ENCODE results near the gene SPC24.
"Not testable (repeated sequence)": the region's sequence is repeated elsewhere in the genome, so short reads cannot be mapped to it uniquely, and the experiment has no call there.

SPC24 gene

DNA sequence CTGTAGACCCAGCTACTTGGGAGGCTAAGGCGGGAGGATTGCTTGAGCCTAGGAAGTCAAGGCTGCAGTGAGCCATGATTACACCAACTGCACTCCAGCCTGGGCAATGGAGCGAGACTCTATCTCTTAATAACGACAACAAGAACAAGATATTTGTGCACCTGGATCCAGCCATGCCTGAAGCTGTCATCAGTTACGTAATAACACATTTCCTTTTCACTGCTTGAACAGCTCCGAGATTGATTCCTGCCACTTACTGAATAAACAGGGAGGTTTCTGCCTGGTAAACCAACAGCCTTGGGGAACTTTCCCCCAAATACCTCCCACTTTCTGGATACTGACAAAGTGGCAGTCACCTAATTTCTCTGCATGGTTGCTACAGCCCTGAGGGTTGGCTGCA is 36.4 kb upstream of the SPC24 start:
- no peak for DNase-seq (ENCODE audit: low spot score)

DNA sequence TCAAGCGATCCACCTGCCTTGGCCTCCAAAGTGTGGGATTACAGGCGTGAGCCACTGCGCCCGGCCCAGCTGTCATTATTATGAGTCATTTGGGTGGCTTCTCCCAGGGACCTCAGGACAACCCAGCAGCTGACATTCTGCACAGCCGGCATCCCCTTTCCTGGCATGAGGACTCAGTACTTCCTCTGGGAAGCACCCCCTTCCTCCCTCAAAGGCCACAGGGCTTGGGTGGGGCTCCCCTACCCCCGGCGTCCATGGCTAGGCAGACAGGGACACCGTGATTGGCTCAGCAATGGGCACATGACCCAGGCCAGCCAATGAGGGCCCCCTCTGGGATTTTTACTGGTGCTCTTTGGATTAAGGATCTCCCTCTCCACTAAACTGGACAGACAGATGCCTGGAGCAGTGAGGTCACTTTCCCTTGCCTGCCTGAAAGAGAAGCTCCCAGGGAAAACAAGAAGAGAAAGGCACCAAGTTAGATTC is 35.7 kb upstream of the SPC24 start:
- DNase-seq (ENCODE audit: low spot score): no peak

DNA sequence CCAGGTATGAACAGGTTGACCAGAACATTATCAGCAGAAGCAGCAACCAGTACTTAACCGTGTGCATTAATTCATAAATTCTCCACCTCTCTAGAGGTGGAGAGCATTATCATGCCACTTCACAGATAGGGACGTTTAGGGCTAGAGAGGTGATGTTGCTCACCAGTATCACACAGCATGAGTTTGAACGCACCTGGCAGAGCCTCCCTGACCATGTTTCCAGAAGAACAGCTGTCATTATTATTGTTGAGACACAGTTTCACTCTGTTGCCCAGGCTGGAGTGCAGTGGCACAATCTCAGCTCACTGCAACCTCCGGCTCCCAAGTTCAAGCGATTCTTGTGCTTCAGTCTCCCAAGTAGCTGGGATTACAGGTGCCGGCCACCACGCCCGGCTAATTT is 34.9 kb upstream of the SPC24 start:
- DNase-seq (ENCODE audit: low spot score): no peak

DNA sequence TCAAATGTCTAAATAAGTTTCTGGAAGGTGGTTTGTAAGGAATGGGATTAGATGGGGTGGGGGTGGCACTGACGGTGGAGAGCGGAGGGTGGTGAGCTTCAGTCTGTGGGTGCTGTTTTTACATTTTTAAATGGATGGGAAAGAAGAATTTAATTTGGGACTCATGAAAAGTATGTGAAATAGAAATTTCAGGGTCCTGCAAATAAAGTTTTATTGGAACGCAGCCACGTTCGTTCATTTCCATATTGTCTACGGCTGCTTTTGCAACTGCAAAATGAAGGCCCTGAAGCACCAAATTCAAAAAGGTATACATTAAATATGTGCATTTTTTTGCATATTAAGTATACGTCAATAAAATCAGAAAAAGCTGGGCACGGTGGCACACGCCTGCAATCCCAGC is 31.9 kb upstream of the SPC24 start:
- no peak for DNase-seq (ENCODE audit: low spot score)

DNA sequence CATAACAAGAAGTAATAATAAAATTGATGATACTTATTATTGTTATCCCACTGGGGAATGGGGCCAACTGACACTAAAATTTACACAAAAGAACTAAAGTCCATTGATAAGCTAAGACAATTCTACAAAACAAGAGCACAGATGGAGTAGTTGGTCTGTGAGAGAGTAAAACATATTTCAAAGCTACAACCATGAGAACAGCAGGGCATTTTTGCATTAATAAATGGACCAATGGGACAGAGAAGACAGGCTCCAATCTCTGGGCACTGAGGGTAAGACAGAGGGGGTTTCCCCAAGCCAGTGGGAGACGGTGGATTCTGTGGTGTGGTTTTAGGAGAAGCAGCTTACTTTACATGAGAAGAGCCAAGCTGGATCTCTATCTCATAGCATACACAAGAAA is 27.4 kb upstream of the SPC24 start:
- DNase-seq (ENCODE audit: low spot score): no peak

DNA sequence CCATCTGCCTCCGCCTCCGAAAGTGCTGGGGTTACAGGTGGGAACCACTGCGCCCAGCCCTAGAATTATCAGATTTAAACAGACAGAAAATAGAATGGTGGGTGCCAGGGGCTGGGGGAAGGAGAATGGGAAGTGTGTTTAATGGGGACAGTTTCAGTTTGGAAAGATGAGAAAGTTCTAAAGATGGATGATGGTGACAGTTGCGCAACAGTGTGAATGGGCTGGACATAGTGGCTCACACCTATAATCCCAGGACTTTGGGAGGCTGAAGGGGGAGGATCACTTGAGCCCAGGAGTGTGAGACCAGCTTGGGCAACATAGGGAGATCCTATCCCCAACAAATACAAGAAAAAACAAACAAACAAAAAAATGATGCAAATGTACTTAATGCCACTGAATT is 25.9 kb upstream of the SPC24 start:
- no peak for DNase-seq (ENCODE audit: low spot score)

DNA sequence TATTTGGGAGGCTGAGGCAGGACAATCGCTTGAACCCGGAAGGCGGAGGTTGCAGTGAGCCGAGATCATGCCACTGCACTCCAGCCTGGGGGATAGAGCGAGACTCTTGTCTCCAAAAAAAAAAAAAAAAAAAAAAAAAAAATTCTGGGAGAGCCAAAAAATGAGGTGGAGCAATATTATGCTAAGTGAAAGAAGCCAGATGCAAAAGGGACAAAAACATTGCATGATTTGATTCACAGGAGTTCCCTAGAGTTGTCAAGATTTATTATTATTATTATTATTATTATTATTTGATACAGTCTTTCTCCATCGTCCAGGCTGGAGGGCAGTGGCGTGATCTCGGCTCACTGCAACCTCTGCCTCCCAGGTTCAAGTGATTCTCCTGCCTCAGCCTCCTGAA is 25.4 kb upstream of the SPC24 start:
- DNase-seq (ENCODE audit: low spot score): not testable (repeated sequence)

DNA sequence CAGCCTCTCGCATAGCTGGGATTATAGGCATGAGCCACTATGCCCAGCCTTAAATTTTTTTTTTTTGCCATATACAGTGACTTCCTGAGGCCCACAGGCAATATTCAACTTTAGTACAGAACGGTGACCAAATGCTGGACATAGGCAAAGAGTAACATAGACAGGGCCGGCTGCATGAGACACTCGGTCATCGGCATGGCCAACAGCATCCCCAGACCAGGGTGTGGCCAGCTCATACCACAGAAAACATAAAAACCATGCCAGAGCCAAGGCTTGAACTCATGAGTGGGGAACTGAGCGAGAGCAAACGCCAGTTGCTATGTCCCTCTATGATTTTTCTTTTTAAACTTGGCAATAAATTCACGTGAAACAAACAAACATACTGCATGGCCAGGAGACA is 24.8 kb upstream of the SPC24 start:
- DNase-seq (ENCODE audit: low spot score): no peak

DNA sequence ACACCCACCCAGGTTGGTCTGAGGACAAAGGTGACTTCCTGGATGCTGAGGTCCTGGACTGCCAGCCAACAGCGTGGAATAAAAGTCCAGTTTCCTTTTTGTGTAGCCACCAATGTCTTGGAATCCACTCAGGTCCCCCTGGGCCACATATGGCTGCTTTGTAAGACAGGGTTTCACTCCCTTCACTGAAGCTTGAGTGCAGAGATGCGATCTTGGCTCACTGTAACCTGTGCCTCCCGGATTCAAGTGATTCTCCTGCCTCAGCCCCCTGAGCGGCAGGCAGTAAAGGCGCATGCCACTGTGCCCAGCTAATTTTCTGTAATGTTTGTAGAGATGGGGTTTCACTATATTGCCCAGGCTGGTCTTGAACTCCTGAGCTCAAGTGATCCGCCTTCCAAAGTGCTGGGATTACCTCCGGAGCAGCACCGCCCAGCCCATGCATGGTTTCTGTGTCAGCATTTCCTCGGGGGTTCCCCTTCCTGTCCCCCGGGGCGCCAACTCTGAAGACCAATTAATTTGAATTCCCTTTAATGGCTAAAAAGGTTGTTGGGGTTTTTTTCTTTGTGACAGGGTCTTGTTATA is 24.2 kb upstream of the SPC24 start:
- no peak for DNase-seq (ENCODE audit: low spot score)

DNA sequence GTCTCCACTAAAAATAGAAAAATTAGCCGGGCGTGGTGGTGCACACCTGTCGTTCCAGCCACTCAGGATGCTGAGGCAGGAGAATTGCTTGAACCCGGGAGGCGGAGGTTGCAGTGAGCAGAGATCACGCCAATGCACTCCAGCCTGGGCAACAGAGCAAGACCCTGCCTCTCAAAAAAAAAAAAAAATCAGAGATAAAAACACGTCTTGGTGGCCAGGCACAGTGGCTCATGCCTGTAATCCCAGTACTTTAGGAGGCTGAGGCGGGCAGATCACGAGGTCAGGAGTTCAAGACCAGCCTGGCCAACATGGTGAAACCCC is 23.5 kb upstream of the SPC24 start:
- DNase-seq (ENCODE audit: low spot score): not testable (repeated sequence)

DNA sequence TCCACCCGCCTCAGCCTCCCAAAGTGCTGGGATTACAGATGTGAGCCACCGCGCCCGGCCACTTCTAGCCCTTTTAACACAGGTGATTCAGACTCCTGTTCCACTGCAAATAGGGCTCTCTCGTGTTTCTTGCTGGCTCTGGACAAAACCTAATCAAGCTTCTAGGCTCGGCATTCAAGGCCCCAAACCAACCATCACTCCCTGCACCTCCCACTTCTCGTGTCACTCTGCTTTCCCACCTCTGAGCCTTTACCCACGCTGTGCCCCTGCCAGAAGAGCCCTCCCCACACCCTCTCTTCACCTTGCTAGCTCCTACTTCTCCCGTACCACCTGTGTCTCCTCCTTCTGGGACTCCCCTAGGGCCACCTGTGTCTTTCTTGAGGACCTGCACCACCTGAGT is 22.0 kb upstream of the SPC24 start:
- no peak for DNase-seq (ENCODE audit: low spot score)

DNA sequence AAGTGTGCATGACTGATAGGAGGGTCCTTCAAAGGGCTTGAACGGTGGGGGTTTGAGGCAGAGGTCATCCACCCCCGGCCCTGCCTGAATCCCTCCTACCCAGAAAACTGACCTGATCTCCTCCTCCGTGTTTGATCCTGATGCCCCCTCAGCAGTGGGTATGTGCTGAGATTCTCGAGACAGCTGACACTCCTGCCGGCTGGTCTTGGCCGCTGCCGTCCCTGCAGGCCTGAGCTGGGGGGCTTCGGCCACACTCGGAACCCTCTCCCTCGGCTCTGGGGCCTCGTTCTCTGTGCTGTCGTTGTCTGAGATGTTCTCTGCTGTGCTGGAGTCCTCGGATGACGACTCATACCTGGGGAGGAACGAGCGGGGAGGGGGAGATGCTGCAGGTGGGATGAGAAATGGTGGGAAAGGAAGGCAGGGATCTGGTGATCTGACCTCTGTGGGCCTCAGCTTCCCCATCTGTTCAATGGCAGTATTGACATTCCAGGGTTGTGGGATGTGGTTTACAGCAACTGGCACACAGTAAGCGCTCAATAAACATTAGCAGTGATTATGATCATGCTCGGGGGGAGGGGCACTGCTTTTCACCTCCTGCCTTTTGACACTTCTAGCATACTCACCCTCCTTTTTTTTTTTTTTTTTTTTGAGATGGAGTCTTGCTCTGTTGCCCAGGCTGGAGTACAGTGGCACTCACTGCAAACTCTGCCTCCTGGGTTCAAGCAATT is 21.0 kb upstream of the SPC24 start:
- no peak for DNase-seq (ENCODE audit: low spot score)

DNA sequence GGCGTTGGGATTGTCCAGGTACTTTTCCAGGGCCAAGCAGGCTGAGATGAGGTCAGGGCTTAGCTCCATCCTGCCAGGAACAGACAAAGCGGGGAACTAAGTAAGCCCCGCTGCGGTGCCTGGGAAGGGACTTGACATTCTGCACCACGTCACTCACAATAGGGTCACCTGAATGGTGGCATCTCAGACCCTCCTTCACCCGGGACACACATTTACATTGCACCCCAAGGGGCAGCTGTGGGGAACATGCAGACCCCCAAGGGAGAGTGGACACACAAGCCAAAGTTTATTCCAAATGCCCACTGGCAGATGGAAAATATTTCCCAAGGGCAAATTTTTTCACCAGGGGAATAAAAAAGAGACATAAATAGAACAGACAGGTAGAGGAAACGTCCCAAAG is 20.3 kb upstream of the SPC24 start:
- DNase-seq (ENCODE audit: low spot score): no peak

DNA sequence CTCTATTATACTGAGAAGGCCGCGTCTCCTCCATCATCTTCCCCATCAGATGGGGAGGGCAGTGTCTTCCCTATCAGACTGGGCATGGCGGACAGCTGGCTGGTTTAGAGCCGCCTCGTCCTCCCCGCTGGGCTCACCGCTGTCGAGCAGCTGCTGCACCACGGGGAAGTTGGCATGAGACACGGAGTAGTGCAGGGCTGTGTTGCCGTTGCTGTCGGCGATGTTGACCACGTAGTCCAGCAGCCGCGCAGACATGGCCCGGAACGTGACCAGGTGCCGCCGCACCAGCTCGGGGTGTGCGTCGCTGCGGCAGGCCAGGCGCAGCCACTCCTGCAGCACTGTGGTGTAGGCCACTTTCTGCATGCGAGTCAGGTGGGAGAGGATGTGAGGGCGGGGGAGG is 18.8 kb upstream of the SPC24 start:
- DNase-seq (ENCODE audit: low spot score): no peak

DNA sequence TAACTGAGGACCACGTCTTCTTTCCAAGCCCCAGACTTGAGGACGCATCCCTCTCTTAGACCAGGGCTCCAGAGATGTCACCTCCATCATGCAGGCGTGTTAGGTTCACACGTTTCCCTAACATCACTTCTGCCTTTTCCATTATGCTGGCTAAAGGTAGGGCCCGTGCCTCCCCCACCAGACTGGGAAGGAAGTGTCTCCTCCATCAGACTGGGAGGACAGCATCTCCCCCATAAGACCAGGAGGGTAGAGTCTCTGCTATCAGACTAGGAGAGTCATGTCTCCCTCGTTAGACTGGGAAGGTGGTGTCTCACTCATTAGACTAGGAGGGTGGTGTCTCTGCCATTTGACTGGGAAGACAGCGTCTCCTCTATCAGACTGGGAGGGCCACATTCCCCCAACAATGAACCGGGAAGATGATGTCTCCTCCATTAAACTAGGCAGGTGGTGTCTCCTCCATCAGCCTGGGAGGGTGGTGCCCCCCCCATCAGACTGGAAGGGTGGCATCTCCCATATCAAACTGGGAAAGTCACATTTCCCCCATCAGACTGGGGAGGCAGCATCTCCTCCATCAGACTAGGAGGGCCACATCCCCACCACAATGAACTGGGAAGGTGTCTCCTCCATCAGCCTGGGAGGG is 18.1 kb upstream of the SPC24 start:
- DNase-seq (ENCODE audit: low spot score): no peak

DNA sequence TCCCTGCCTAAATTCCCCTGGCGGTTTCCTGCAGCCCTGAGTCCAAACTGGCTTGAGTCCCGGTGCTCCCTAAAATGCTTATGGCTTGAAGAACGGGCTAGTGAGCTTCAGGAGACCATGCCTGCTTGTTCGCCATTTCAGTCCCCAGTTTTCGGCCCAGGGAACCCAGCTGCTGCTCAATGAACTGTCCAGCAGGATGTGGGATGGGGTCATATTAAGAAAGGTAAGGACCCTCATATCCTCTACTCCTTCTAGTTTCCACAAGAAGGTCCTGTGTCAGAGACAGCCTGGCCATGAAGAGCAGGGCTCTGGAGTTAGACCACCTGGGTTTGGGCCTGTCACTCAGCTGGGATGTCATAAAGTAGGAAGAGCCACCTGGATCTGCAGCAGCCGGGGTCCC is 17.0 kb upstream of the SPC24 start:
- DNase-seq (ENCODE audit: low spot score): no peak

DNA sequence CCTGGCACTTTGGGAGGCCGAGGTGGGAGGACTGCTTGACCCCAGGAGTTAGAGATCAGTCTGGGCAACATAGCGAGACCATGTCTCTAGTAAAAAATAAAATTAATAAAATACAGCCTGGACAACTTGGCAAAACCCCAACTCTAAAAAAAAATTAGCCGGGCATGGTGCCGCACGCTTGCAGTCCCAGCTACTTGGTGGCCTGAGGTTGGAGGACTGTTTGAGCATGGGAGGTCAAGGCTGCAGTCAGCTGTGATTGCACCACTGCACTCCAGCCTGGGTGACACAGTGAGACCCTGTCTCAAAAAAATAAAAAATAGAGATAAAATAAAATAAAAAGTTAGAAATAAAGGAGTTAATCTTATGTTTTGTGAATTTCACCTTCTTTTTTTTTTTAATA is 15.6 kb upstream of the SPC24 start:
- DNase-seq (ENCODE audit: low spot score): no peak

DNA sequence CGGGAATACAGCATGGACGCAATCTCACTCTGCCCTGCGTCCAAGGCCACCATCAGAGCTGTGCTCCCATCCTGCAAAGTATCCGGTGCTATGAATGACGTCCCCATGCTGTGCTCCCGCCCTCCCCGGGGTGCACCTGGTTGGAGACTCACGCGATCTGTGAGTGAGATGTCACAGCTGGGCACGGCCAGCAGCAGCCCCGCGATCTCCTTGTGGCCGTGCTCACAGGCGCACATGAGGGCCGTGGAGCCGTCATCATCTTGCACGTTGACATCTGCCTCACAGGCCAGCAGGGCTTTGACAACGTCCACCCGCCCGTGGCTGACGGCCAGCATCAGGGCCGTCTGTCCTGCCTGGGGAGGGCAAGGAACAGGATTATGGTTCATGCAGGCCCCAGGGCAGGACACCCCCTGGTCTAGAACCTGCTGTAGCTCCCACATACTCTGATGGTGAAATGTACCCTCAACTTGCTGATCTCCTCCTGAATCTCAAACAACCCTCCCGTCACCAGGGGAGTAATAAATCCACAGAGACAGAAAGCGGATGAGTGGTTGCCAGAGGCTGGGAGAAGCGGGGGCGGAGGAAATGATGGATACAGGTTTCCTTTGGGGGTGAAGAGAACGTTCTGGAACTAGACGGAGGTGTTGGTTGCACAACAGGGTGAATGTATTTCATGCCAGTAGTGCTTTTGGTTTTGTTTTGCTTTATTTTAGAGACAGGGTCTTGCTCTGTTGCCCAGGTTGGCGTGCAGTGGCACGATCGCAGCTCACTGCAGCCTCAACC is 14.5 kb upstream of the SPC24 start:
- no peak for DNase-seq (ENCODE audit: low spot score)

DNA sequence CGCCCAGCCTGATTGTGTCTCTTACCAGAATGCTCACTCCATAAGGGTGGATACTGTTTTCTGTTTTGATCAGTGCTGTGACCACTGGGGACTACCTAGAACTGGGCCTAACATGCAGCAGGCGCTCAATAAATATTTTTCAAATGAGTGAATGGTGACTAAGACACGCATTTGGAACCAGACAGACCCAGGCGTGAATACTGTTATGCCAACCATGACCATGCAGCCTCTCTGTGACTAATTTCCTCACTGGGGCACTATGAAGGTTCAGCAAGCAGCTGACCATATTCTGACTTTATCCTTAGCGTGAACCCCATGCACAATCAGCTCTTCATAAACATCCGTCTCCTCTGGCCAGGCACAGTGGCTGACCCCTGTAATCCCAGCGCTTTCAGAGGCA is 13.0 kb upstream of the SPC24 start:
- no peak for DNase-seq (ENCODE audit: low spot score)

DNA sequence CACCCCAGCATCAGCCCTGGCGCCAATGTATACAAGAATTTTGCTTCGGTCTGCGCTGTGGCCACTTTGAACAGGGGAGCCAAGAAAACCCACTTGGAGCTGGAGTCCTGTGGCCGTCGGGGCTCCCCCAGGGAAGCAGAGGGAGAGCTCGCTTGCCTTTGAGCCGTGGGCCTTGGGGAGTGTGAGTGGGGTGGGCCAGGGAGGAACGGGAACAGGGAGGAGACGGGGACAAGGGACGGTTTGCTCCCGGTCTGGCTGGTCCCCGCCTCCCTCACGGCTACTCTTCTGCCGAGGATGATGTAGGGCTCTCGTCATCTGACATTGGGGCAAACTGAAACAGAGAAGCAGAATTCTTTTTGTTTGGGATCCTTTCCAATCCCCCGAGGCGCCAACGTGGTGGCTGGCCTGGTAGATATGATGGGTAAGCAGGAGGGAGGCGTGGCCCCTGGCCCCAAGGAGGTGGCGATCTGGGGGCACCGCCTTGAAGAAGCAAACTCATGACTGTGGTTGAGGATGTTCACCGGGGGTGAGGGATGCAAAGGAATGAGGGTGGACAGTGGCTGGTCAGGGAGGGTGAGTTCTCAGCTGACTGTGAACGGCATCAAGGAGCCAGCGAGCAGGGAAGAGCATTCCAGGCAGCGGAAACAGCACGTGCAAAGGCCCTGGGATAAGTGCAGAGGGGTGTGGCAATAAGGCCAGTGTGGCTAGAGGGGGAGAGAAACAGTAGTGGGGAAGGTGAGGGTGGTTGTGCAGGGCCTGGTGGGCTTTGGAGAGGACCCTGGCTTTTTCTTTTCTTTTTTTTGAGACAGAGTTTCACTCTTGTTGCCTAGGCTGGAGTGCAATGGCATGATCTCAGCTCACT is 10.9 kb upstream of the SPC24 start:
- no peak for DNase-seq (ENCODE audit: low spot score)

DNA sequence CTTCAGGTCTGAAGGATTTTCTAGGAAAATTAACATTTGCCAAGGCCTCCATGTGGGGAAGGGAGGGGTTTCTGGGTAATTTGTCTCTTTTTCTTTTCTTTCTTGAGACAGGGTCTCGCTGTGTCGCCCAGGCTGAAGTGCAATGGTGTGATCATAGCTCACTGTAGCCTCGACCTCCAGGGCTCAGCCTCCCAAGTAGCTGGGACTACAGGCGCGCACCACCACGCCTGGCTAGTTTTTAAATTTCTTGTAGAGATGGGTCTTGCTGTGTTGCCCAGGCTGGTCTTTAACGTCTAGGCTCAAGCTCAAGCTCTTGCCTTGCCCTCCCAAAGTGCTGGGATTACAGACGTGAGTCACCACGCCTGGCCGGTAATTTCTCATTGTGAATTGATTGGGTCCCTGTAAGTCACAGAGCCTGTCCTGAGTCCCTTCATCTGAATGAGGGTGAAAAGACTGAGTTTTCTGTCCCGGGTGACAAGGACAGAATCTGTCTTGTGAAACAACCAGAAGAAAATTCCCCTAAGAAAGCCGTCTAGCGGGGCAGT is 10.0 kb upstream of the SPC24 start:
- DNase-seq (ENCODE audit: low spot score): no peak
